CMK (cell line): ENCODE results near the gene FBXO34.
"Not testable (repeated sequence)": the region's sequence is repeated elsewhere in the genome, so short reads cannot be mapped to it uniquely, and the experiment has no call there.

Experiments used
- DNase-seq: peaks from one replicate; pipeline ENCODE4 v3.0.0-alpha.2; 2010; ENCODE audit warnings: low read depth

FBXO34 gene

DNA sequence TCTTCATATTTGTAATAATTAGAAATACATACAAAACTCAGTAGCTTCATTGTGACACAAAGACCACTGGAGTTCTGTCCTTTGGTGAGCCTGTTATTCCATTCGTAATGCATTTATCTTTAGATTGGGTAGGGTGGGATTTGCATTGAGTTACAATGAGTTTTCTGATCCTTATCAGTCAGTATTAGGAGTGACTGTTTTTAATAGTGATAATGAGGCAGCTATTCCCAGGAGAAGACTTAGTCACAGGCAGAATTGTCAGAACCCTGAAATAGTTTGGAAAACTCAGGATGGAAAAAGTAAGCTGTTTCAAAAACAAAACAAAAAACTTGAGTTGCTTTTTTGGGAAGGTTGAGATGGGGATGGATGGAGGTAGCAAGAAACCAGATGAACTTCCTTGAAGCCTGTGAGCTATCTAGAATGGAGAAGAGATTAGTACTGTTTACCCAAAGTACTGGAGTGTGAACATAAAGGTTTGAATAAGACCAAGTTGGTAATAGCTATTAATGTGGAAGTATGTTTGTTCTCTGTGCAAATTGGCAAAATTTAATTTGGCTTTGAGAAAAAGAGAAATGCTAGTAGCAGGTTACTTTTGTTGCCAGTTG is 38.6 kb downstream of the FBXO34 start:
- DNase-seq: no peak

DNA sequence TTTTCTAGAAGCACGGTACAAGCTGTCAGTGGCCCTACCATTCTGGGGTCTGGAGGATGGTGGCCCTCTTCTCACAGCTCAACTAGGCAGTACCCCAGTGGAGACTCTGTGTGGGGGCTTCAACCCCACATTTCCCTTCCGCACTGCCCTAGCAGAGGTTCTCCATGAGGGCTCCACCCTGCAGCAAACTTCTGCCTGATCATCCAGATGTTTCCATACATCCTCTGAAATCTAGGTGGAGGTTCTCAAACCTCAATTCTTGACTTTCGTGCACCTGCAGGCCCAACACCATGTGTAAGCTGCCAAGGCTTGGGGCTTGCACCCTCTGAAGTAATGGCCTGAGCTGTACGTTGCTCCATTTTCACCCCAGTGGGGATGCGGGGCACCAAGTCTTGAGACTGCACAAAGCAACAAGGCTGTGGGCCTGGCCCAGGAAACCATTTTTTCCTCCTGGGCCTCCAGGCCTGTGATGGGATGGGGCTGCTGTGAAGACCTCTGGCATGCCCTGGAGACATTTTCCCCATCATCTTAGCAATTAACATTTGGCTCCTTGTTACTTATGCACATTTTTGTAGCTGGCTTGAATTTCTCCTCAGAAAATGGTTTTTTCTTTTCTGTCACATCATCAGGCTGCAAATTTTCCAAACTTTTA is 41.3 kb downstream of the FBXO34 start:
- not testable (repeated sequence) for DNase-seq

DNA sequence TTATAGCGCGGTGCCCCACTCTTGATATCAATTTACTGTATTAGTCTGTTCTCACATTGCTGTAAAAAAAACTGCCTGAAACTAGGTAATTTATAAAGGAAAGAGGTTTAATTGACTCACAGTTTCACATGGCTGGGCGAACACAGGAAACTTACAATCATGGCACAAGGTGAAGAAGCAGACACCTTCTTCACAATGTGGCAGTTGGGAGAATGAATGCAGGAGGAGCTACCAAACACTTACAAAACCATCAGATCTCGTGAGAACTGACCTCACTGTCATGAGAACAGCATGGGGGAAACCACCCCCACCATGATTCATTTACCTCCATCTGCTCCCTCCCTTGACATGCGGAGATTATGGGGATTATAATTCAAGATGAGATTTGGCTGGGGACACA is 42.3 kb downstream of the FBXO34 start:
- DNase-seq: no peak

- no peak for DNase-seq
These were observed 43.2 kb downstream of the FBXO34 start for GRCh38 chr14:55314449-55314848.

DNA sequence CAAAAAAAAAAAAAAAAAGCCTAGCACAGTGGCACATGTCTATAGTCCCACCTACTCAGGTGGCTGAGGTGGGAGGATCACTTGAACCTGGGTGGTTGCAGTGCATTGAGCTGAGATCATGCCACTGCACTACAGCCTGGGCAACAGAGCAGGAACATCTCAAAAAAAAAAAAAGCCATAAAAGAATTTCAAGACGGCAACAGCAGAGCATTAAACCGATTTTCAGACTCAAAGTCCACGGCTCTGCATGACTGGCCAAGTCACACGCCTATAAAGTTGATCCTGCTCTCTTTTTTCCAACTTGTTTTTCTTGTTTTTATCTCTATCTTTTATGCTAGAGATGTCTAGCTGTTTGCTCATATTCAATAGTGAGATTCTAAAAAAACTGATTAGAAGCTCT is 45.3 kb downstream of the FBXO34 start:
- DNase-seq: no peak

GRCh38 chr14:55317542-55318306 is 46.5 kb downstream of the FBXO34 start:
- no peak for DNase-seq

DNA sequence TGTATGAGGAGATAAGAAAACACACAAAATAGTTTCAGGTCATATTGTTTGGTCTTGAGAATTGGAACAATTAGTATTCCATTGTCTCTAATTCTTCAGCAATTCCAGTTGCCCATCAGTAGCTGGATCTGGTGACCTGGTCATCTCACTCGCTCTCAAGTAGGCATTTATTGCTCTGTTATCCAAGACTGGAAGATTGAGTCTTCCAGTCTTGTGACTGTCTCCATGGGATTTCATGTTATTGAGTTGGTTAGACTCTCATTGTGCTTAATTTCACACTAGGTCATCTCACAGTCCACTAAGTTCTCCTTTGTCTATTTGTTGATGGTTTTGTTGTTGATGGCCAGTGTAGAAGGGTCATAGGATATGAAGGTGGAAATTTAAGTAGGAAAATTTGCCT is 47.5 kb downstream of the FBXO34 start:
- no peak for DNase-seq

DNA sequence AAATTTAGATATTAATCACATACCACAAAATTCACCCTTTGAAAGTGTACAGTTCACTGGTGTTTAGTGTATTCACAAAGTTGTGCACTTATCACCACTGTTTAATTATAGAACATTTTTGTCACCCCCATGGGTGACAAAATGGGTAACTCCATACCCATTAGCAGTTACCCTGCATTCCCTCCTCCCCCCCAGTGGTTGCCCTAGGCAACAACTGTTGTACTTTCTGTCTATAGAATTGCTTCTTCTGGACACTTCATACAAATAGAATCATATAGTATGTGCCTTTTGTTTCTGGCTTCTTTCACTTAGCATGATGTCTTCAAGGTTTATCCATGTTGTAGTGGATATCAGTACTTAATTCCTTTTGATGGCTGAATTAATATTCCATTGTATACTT is 52.7 kb downstream of the FBXO34 start:
- no peak for DNase-seq

GRCh38 chr14:55324812-55325211 is 53.6 kb downstream of the FBXO34 start:
- DNase-seq: no peak

GRCh38 chr14:55327179-55327578 is 56.0 kb downstream of the FBXO34 start:
- DNase-seq: no peak

GRCh38 chr14:55328317-55328716 is 57.1 kb downstream of the FBXO34 start:
- no peak for DNase-seq

GRCh38 chr14:55329999-55330710 is 58.9 kb downstream of the FBXO34 start:
- no peak for DNase-seq

DNA sequence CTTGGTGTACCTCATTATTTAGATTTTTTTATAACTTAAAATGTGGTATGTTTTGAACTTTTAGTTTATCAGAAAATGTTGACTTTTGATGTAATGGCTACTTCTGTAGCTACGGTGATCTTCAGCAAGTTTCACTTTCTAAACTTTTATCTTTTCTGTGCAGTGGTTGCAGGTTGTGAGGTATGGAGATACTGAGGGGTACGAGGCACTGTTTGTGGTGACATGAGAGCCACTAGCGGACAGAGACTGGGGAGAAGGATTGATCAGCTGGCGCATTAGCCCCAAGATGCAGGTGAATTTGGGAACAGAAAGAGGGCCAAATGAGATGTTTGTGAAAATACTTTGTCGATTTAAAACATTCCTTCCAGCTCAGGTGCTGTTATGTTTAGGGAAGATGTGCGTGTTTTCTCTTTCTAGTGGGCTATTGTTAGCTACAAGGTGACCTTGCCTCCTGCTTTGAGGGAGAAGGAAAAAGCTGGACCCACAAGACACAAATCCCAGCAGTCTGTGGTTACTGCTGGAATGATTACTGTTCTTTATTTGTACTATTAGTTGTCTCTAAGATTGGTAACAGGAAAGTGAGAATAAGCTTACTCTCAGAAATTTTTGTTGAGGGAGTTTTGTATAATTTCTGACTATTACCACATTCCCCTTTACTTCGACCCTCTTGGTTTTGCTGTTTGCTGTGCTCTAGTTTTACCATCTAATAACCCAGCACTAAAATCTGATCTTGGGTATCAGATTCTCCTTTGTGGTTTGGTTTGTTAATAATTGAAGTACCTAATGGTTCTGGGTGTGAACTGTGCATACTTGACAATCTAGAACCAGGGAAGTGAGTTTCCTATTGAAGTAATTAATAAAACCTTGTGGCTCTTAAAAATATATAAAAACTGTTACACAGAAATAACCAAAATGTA is 61.7 kb downstream of the FBXO34 start:
- DNase-seq: no peak

GRCh38 chr14:55333711-55334485 is 62.7 kb downstream of the FBXO34 start:
- no peak for DNase-seq

GRCh38 chr14:55336162-55336561 is 64.9 kb downstream of the FBXO34 start:
- no peak for DNase-seq

DNA sequence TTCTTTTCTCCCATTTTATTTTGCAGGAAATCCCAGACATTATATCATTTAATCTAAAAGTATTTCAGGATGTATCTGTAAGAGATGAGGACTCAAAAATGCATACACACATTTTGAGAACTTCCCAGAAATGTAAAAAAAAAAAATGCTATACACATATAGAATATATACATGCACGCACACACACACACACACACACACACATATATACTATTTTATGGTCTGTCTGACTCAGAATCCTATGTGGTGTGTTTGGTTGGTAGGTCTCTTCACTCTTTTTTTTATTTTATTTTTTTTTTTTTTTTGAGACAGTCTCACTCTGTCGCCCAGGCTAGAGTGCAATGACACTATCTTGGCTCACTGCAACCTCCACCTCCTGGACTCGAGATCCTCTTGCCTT is 65.5 kb downstream of the FBXO34 start:
- no peak for DNase-seq

DNA sequence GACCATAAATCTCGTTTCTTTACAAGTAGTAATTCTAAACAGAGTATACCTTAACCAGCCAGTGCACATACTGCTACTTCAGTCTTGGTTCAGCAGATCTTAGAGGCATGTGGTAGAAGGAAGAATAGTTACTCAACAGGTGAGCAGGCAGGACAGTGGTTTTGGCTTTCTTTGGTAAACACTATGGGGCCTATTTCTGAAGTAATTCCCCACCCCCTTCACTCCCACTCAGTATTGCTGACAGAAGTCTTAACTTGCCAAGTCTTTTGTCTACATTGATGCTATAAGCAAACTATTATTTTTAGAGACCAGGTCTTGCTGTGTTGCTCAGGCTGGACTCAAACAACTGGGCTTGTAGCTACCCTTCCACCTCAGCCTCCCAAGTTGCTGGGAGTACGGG is 68.5 kb downstream of the FBXO34 start:
- DNase-seq: no peak

DNA sequence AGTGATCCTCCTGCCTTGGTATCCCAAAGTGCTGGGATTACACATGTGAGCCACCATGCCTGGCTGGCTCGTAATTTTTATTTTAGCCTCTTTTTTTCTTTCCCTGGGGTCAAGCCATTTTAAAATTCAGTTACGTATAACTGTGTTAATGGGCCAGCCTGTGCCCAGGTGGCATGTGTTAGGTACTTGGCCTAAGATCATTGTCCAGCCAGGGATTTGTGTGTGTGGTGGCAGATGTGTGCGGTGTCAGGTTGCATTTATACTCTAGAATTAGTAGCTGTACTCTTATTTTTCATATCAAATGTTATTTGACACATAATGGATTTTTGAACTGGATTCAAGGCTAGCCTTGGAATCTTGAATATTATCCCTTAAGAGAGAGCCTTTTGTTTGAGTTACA is 69.3 kb downstream of the FBXO34 start:
- DNase-seq: no peak

- no peak for DNase-seq
These were observed 70.6 kb downstream of the FBXO34 start for GRCh38 chr14:55341781-55342180.

DNA sequence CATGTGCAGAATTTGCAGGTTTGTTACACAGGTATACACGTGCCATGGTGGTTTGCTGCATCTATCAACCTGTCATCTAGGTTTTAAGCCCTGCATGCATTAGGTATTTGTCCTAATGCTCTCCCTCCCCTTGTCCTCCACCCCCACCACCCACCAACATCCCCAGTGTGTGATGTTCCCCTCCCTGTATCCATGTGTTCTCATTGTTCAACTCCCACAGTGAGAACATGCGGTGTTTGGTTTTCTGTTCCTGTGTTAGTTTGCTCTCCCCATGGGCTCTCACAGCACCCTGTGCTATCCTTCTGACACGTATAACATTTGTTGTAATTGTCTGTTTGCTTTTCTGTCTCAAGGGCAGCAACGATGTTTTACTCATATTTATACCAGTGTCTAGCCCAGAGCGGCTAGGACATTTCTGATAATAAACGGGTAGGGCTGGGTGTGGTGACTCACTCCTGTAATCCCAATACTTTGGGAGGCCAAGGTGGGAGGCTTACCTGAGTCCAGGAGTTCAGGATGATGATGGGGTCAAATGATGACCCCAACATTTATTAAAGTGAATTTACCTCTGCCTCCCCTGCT is 73.5 kb downstream of the FBXO34 start:
- not testable (repeated sequence) for DNase-seq

DNA sequence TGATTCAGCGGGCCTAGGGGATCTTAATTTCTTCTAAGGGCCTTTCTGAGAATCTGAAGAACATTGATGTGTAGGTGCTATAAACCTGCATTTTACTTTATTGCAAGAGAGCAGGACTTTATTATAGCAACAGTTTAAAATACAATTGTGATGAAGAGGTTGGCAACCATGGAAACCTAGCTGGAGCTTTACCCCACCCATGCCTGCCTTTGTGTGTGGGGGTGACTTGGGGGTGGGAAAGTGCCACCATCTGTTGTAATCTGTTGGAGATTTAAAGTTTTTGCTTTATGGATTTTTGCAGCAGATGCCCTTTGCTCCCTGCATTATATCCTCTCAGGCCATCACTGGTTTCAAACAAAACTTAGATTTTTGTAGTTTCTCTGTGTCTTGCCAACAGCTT is 75.8 kb downstream of the FBXO34 start:
- DNase-seq: no peak
